Measurements from ENCODE around the gene CEP120.

- TF ChIP-seq EZH2phosphoT487 (IDR thresholded peaks at IDR 0.05; ENCODE audit: insufficient read depth, low read depth) (no peak), EZH2 (IDR thresholded peaks at IDR 0.05; ENCODE audit: insufficient read depth, poor library complexity, severe bottlenecking) (no peak)
Observed at GRCh38 chr5:123412206-123412605, 11.0 kb downstream of the CEP120 start.
